ENCODE results near the gene TXLNG. TPM values are rescaled to one million over a fixed set of nuclear protein-coding genes. Genes with fewer than 3 reads are reported as not detected.

Gene TXLNG
- total RNA-seq, 1 experiment from 2014 or later, result 31.1 TPM

- Mint-ChIP-seq H3K27me3 (ENCODE audit: low read depth) (no peaks in the 10 kb centered on the region), H3K27ac (no peak overlapping the region), H3K4me1 (0 out of 2 replicates have a peak, but pooled peaks cover 3% of the 10 kb centered on the region), H3K9me3 (no peaks in the 10 kb centered on the region), H3K36me3 (no peaks in the 10 kb centered on the region), H3K4me3 (peak overlapping the region; percentile 81)
- ATAC-seq (no peak), DNase-seq (ENCODE audit: low spot score) (no peak)
- TF ChIP-seq NR2C2 (CRISPR knock-in tag; IDR thresholded peaks at IDR 0.05) (no peak), ZNF512 (CRISPR knock-in tag; IDR thresholded peaks at IDR 0.05; ENCODE audit: borderline replicate concordance) (no peak), ZNF423 (CRISPR knock-in tag; IDR thresholded peaks at IDR 0.05) (no peak), ZSCAN18 (CRISPR knock-in tag; IDR thresholded peaks at IDR 0.05) (no peak), RORB (CRISPR knock-in tag; IDR thresholded peaks at IDR 0.05) (no peak), ZNF317 (CRISPR knock-in tag; IDR thresholded peaks at IDR 0.05; ENCODE audit: borderline replicate concordance, low read depth) (no peak), NFE2L1 (CRISPR knock-in tag; IDR thresholded peaks at IDR 0.05) (no peak), MXD4 (CRISPR knock-in tag; IDR thresholded peaks at IDR 0.05; ENCODE audit: borderline replicate concordance) (no peak), ZNF232 (CRISPR knock-in tag; IDR thresholded peaks at IDR 0.05) (no peak), SMAD4 (CRISPR knock-in tag; IDR thresholded peaks at IDR 0.05) (no peak), ZNF416 (CRISPR knock-in tag; IDR thresholded peaks at IDR 0.05) (no peak), ZBTB21 (CRISPR knock-in tag; IDR thresholded peaks at IDR 0.05; ENCODE audit: borderline replicate concordance) (no peak), FOXP1 (CRISPR knock-in tag; IDR thresholded peaks at IDR 0.05; ENCODE audit: borderline replicate concordance) (no peak), STAT6 (CRISPR knock-in tag; conservative IDR thresholded peaks at IDR 0.05; ENCODE audit: low read depth) (no peak), HMGA2 (CRISPR knock-in tag; IDR thresholded peaks at IDR 0.05) (no peak), CBFB (CRISPR knock-in tag; IDR thresholded peaks at IDR 0.05; ENCODE audit: low read depth) (no peak), ZNF263 (CRISPR knock-in tag; IDR thresholded peaks at IDR 0.05; ENCODE audit: low read depth) (no peak), ZNF219 (CRISPR knock-in tag; IDR thresholded peaks at IDR 0.05; ENCODE audit: borderline replicate concordance) (no peak), FOXJ3 (CRISPR knock-in tag; IDR thresholded peaks at IDR 0.05; ENCODE audit: borderline replicate concordance) (no peak)
- CTCF ChIA-PET, result interaction anchor here (0.6 to 4.3 kb wide), 23 partner anchors 9 to 201 kb away, joined by 3 to 71 read pairs (median 6); partner anchors contain the start of genes RBBP7 and REPS2
- POLR2A ChIA-PET, result no interaction called here
Observed at GRCh38 chrX:16882169-16882568, 95.9 kb downstream of the TXLNG start.

GRCh38 chrX:16882702-16883486, 96.6 kb downstream of the TXLNG start:
- DNase-seq (ENCODE audit: low spot score) (peak; percentile 64), ATAC-seq (peak; percentile 94)
- H3K36me3 Mint-ChIP-seq, result no peaks in the 10 kb centered on the region
- ChIA-PET CTCF (interaction anchor here (0.6 to 4.3 kb wide), 30 partner anchors 10 to 200 kb away, joined by 3 to 71 read pairs (median 4); partner anchors contain the start of genes RBBP7 and REPS2), POLR2A (no interaction called here)
- H3K4me1 Mint-ChIP-seq, result 0 out of 2 replicates have a peak, but pooled peaks cover 3% of the 10 kb centered on the region
- H3K27me3 Mint-ChIP-seq (ENCODE audit: low read depth), result no peaks in the 10 kb centered on the region
- peak overlapping the region; percentile 81 for H3K4me3 Mint-ChIP-seq
- no peak for TF ChIP-seq EMX1 (CRISPR knock-in tag; IDR thresholded peaks at IDR 0.05)
- TF ChIP-seq PRDM15 (CRISPR knock-in tag; IDR thresholded peaks at IDR 0.05), result no peak
- 0 out of 2 replicates have a peak, but pooled peaks have one; percentile 15 for TF ChIP-seq CTCF (IDR thresholded peaks at IDR 0.05)
- TF ChIP-seq MAX (CRISPR knock-in tag; IDR thresholded peaks at IDR 0.05), result 0 out of 2 replicates have a peak, but pooled peaks have one; percentile 18
- no peak for TF ChIP-seq IRF2 (CRISPR knock-in tag; IDR thresholded peaks at IDR 0.05; ENCODE audit: borderline replicate concordance, low read depth)
- no peak overlapping the region; the same call in 1 of the 2 replicates for H3K27ac Mint-ChIP-seq
- no peaks in the 10 kb centered on the region for H3K9me3 Mint-ChIP-seq

Measured in WTC11 (cell line).